HG02623 (cell line): ENCODE results near the gene TTLL11.

Experiments used
- ATAC-seq: cut with Tn5 transposase; IDR thresholded peaks from one replicate; pipeline ENCODE4 v1.9.1; 2021; ENCODE audit warnings: moderate library complexity; ENCODE audit not compliant: unreplicated experiment

The TTLL11 gene

DNA sequence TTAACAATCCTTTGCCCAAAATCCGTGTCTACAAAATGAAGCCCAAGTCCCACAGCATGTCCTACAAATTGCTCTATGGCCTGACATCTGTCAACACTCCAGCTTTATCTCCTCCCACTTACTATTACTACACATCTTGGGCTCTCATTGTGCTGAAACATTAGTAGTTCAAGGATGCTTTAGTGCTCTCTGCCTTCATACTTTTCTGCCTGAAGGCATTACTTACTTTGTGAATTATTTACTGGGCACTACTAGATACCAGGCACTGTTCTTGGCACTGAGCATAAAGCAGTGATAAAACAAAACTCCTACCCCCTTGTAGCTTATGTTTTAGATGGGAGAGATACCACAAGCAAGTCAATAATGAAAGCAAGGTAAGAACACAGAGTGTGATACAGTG is 113.4 kb downstream of the TTLL11 start:
- no peak for ATAC-seq

DNA sequence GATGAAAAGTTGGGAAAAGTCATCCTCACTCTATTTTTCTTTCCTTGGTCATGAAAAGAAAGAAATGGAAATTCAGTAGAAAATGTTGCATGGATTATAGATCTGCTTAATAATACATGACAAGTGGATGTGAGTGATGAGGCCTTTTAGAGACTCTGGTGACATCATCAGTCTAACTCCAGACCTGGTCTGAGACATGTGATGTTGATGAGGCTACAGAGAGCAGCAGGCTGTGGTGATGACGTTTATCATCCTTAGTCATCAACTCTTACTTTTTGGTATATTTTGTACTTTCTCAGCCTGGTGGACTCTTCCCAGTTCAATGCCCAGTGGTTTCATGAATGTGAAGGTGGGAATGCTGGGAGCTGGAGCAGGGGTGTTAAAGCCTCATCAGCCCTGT is 116.4 kb downstream of the TTLL11 start:
- ATAC-seq: no peak

DNA sequence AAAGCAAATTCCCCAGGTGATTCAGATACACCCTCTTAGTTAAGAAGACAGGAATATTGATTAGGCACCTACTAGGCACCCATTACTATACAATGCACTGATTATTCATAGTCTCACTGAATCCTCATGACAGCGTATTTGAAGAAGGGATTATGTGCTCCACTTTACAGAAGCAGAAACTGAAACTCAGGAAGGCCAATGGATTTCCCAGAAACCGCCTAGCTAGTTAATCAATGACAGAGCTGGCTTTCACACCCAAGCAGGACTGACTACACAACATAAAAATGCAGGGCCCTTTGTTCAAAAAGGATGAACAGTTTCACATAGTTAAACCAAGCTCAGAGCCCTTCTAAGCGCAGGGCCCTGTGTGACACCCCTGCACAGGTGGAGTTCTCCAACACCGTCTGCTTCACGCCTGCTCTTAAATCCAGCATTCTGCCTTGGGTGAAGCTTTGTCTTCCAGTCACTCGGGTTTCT is 117.3 kb downstream of the TTLL11 start:
- ATAC-seq: no peak

DNA sequence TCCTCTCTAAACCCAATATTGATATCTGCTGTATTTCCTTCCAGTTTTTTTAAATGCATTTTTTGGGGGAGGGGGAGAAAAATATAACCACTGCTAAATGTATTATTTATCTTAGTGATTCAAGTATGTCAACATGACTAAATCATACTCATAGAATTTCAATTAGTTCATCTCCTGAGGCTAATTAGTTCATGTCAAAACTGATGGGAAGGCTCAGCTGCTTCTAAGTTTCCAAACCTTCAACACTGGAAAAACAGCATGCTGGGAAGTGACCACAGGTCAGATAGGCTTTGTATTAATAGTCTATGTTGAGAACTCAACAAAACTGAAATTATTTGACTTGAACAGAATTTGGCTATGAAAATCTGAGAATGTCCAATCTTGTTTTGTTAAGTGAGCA is 118.7 kb downstream of the TTLL11 start:
- no peak for ATAC-seq

DNA sequence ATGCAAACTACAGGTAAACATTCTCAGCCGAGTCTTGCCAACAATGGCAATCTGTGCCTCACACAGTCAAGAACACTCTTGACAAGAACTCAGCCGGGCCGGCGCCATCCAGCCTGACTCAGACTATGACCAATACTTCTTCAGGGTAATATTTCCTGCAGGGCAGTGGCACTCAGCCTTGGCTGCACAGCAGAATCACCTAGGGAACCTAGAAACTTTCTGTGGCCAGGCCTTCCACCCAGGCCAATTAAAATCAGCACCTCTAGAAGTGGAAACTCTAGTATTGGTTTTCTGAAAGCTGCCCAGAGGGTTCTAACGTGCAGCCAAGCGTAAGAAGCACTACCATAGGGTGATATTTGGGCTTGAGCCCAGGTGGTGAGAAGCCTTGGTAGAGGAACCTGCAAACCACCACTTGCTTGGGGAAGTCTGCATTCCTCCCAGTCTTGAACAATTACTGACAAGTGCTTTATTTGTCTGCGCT is 120.6 kb downstream of the TTLL11 start:
- no peak for ATAC-seq

DNA sequence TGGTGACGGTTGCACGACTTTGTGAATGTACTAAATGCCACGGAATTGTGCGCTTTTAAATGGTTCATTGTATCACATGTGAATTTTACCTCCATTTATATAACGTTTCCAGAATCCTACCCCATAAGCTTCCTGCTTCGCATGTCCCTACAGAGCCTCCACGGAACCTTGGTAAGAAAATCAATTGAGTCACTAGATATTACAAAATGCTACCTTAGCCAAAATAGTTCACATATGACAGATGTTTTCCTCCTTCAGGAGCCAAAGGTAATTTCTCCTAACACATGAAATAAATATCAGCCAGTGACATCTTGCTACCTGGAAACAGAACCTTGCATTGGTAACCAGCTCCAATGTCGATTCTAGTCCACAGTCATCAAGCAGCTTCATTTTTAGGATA is 125.1 kb downstream of the TTLL11 start:
- ATAC-seq: no peak

DNA sequence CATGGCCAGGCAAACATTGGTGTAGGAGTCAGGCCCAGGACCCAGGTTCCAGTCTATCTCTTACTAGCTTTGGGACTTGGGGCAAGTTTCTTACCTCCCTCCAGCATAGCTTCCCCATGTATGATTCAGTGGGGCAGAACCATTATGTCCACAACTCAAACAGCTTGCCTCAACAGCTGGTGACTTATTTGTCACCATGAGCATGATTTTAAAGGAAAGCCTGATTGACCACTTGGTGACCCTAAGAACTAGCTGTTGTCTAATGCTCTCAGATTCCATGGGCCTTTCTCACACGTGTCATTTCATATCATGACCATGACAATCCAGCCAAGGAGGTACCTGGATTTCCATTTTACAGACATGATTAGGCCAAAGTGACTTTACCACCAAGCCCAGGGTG is 126.4 kb downstream of the TTLL11 start:
- no peak for ATAC-seq

DNA sequence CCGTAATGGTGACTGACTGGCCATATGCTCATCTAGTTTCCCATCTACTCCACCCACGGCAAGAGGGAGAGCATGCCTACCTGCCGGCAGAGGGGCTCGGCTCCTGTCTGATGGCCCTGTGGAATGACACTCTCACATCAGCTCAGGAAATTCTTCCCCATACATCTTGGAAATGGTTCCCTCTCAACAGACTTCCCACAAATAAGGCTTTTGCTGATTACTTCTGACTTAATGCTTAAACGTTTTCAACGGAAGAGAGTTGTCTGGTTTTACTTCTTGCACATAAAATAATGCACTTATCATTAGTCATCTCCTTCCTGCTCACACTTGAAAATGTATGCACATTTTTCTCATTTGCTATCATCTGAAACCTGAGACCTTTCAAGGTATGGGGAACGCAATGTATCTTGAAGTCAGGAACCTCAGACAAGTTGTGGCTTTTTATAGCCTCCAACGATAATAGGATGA is 129.5 kb downstream of the TTLL11 start:
- ATAC-seq: no peak

DNA sequence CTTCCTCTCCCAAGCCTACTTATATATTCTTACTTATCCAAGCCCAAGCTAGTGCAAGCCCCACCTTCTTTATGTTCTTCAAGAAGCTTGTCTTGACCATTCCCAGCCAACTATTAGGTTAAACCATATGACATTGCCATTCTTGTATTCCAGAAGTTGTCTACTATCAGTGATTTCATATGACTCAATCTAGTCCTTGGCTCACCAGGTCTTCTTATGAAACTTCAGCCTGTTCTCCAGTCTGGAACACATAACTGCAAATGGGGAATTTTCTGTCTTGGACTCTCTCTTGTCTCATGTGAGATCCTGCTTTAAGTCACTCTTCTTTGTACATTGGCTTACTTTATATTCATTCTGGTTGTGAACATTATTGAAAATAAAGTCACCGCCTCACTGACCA is 130.7 kb downstream of the TTLL11 start:
- no peak for ATAC-seq

DNA sequence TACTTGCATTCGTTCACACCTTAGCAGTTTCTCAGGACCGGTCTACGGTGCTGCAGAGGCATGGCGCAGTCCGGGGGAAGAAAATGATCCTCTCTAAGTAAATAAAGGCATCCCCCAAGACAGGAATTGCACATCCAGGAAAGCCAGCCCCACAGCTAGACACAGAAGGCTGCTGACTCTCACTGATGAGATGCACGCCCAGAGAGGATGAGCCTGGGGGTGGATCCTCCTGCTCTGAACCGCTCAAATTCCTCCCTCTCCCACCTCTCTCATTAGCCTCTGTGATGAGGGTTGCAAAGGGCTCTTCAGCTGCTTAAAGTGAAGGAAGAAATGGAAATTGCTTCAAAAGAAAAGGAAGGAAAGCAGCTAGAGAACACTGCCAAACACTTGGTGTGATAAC is 132.4 kb downstream of the TTLL11 start:
- ATAC-seq: no peak

DNA sequence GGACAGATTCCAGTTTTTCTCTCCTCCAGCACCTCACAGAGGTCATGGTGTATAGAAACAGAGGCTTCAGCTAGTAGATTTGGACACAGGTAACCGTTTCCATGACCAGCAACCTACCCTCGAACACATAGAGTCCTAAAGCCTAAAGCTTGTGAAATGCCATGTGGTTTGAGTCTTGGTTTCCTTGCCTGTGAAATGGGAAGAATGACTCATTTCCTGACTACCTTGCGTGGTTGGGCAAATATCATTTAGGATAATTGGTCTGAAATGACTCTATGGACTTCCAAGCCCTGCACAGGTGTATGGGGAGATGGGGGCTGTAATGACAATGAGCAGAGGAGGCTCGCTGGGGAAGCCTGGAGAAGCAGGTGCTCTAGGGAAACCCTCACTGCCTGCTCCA is 134.6 kb downstream of the TTLL11 start:
- ATAC-seq: no peak

DNA sequence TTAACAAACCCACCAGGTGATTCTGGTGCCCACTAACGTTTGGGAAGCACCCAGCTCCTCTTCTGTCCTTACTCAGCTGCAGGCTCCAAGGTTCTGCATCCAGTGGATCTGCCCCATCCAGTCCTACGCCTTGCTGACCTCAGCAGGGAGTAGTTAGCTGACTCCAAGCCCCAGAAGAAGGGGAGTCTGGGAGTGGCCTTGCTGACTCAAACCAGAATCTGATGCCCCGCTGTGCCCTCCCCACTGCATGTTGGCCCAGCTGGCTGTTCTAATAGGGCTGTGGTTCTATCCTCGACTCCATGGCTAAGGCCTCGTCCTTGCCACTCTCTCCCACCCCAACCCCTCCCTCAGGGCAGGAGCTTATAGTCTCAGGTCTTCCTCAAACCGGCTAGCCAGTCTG is 136.3 kb downstream of the TTLL11 start:
- no peak for ATAC-seq

DNA sequence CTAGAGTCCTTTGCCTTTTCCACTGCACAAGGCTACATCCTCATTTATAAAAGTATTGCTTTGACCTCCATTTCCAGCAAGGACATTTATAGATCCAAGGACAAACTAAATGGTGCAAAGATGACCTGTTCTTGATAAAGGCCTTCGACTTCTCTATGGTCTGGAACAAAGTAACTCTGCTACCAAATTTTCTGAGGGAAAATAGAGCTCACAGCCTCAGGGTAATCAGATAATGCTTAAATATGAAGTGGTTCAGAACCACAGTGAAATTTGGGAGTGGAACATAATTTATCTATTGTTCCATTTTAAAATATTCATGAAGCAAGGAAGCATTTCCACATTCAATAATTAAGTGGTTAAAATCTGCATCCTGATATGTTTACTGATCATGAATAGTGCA is 137.5 kb downstream of the TTLL11 start:
- ATAC-seq: no peak

DNA sequence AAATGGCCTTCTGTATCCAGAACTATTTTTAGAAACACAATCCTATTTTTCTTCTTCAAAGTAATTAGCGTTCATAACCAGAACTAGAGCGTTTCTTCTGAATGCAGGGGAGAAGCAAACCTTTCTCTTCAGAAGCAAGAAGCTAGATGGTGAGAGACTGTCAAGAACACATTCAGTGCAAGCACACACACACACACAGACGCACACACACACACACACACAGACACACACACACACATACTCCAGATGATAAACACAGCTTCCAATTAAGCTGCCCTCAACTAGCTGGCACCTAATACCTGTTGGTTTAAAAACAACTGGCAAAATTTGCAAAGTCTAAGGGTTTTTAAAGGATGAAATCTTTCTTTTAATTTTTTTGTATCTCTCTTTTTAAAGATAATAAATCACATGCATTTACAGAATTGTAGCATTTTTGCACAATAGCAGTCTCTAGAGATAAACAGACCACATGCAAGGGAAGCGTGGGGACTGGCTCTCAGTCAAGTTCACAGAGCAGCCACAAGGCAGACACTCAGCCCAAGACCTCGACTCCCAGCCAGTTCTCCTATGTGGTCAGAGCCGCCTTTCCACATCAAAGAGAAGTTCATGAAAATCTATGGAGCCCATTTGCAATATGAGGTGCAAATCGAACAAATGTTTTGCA is 138.5 kb downstream of the TTLL11 start:
- no peak for ATAC-seq

DNA sequence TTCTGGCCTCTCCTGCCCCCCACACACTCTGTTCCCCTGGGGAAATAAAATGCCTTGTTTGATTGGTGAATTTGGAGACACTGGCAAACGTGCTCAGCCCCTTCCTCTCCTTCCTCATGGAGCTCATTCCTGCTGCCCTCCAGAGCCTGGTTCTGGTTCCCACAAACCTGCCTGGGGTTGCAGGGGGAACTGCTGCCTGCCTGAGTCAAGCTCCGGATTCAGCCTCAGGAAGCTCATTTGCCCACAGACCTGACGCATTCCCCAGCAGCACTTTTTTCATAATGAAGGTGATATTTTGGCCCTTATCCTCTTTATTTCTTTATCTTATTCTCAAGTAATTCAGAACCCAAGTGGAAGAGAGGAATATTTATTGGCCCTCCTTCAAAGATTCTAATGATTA is 140.5 kb downstream of the TTLL11 start:
- ATAC-seq: no peak

DNA sequence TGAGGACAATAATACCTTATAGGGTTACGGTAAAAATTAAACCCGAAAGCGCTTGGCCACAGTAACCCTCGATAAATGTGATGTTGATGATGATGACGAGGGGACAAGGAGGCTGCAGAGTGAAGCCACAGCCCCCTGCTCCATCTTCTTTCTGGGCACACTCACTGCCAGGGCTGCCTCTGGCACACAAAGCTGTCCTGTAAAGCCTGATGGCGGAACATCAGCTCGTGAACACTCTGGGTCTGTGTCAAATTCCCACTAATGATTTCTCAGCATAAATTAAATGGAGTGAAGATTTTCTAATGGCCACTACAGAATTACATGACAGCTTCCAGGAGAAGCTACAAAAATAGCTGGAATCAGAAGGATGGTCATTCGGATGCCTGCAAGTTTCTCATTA is 142.2 kb downstream of the TTLL11 start:
- ATAC-seq: no peak

DNA sequence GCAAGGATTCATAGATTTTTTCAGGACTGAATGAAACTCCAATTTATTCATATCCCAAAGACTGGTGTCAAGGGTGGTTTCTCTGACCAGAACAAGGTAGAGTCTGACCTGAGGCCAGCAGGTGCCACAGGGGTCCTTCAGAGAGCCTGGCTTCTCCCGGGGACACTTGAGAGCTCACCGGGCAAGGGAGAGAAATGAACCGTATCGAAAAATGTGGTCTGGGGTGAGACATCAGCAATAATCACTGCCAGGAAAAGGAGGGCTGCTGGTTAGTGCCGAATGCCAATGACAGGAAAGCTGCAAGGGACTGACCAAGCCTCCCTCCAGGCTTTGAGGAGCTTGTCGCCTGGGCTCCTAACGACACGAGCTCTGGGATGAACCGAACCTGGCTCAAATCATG is 142.7 kb downstream of the TTLL11 start:
- no peak for ATAC-seq

DNA sequence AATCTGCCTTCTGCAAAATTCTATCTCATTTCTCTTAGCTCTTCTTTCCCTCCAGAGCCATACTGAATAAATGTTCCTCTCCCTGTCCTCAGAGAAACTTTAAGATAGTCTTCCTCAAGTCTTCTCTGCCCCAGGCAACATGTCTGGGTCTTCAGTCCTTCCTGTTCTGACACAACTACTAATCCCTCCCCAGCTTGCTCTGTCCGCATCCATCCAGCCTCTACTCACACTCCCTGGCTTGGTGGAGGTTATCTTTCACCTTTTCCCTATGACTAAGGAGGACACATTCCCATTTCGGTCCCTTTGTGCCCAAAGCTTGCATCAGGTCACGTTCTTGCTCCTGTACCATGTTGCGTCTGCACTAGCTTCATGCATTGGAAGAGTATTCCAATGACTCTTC is 143.3 kb downstream of the TTLL11 start:
- no peak for ATAC-seq

DNA sequence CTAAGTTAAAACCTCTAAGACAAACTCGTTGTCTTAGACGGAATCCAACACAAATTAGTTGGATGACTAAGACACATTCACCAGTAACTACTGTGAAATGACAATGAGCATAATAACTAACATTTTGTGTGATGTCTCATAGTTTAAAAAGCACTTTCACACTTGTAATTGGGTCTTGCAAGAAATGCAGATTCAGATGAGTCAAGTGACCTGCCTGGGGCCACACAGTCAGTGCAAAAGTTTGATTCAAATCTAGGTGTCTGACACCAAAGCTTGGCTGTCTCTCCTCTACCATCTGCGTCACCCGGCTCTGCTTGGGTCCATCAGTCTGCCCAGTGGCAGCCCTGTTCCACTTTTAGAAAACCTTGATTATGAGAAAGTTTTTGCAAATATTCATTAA is 143.7 kb downstream of the TTLL11 start:
- ATAC-seq: no peak

DNA sequence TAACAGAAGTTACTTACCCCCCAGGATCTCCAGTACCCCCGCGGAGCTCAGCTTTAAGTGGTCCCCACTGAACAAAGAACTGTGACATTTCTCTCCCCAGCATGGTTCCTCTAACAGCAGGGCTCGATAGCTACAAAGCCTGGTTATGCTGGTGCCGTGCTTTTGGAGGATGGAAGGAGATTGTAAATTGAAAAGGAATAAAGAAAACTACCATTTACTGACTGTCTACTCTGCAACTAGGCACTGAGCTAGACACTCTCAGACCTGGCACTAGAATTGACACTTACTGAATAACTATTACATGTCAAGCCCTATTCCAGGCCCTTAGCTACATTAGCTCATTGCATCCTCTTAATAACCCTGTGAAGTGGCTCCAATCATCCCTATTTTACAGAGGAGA is 145.3 kb downstream of the TTLL11 start:
- no peak for ATAC-seq

DNA sequence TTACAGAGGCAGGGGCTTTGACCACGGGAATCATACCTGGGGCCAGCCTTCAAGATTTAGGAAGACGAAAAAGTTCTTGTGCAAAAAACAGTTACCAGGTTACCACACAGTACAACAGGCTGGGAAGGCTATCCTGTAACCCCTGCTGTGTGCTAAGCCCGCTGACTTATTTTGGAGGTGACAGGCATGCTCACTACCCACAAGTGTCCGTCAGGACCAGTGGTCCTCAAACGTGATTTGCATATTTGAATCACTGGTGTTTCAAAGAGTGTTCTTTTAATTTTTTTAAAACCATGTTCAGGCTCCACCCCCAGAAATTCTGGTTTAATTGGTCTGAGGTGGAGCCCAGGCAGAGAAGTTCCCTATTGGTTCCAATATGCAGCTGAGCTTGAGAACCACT is 146.6 kb downstream of the TTLL11 start:
- no peak for ATAC-seq

DNA sequence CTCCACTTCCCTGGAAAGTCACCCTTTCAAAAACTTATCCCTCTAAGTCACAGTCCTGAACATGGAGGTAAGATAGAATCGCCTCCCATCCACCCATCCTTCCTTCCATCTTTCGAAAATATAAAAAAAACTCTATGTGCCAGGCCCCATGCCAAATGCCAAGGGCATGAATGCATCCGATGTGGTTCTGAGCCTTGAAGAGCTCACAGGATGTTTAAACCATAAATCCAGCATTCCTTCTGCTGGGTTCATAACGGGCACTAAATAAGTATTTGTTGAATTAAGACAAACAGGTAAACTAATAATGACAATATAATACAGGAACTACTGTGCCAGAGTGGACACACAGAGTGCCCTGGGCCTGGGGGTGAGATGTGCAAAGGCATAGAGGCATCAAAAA is 147.3 kb downstream of the TTLL11 start:
- ATAC-seq: no peak

DNA sequence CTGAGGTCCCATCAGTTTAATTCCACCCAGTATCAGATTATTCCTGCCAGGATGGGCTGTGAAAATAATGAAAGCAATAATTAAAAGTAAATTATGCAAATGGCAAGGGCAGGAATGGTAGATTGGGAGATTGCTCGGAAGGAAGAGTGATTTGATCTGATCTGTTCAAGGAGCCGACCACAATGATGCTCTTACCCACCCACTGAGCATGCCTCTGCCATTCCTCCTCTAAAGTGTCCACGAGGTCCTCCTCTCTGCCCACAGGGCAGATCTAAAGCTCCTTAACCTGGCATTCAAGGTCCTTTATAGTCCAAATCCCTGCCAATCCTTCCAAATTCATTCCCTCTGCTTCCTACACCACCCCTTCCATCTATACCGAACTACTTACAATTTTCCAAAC is 147.8 kb downstream of the TTLL11 start:
- no peak for ATAC-seq
